Measurements from ENCODE around the gene ZFAND3. TPM values are rescaled to one million over a fixed set of nuclear protein-coding genes. Genes with fewer than 3 reads are reported as not detected.

Gene ZFAND3
- total RNA-seq, 1 donor from 2014 or later, result 131 TPM

DNA sequence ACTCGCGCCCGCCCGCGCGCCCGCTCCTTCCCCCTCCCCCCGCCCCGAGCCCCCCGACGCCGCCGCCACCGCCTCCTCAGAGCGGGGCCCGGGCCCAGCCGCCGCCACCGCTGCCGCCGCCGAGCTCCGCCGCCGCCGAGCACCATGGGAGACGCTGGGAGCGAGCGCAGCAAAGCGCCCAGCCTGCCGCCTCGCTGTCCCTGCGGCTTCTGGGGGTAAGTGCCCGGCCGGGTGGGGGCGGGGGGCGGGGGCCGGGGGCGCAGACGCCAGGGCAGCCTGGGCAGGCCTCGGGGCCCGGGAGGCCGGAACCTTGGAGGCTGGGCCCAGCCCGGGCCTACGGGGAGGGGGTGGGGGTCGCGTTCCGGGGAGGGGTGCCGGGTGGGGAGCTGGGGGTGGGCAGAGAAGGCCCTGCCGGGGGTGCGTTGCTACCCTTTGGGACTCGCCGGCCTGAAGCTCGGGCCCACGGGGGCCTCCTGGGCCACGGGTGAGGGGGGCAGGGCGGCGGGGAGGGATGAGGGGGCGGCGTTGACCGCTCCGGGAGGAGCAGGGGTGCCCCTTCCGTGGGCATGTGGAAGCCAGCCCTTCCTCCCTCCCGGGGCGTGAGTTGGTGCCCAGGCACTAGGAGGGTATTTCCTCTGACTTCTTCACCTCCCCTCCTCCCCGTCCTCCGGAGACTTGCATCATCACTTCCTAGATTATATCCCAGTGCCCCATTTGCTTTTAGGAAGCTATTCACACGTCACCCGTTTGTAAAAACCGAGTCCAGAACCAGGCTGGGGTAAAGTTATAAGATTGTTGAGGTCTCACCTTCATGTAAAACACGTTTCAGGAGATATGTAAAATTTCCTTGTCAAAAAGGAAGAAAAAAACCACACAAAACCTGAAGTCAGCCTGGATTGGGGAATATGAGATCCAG is 533 bp downstream of the ZFAND3 start:
- Mint-ChIP-seq H3K4me1 (ENCODE audit: low read depth, unreplicated experiment) (peaks cover 44% of the 10 kb centered on the region), H3K36me3 (ENCODE audit: low read depth, unreplicated experiment) (no peaks in the 10 kb centered on the region), H3K9me3 (ENCODE audit: unreplicated experiment) (no peaks in the 10 kb centered on the region), H3K27me3 (ENCODE audit: low read depth, unreplicated experiment) (no peaks in the 10 kb centered on the region), H3K4me3 (ENCODE audit: unreplicated experiment) (peak overlapping the region; percentile 90), H3K27ac (ENCODE audit: unreplicated experiment) (peak overlapping the region; percentile 83)
- no peaks in the 10 kb centered on the region for H3K36me3 ChIP-seq (ENCODE audit: insufficient read depth, low read length)
- H3K4me1 ChIP-seq (ENCODE audit: insufficient read depth, low read length), result peaks cover 31% of the 10 kb centered on the region
- no peaks in the 10 kb centered on the region for H3K27me3 ChIP-seq (ENCODE audit: insufficient read depth, low read length)
- TF ChIP-seq EZH2 (IDR thresholded peaks at IDR 0.05; ENCODE audit: insufficient read depth, low read length), result no peak
- H2AFZ ChIP-seq (ENCODE audit: low read depth, low read length), result peak overlapping the region; percentile 21
- no peaks in the 10 kb centered on the region for H3K9me3 ChIP-seq (ENCODE audit: insufficient read depth, low read depth, low read length)
- H3K9ac ChIP-seq (ENCODE audit: low read length), result peak overlapping the region; percentile 94
- H4K20me1 ChIP-seq (ENCODE audit: insufficient read depth, low read length), result peaks cover 48% of the 10 kb centered on the region
- peak overlapping the region; percentile 98 for H3K27ac ChIP-seq (ENCODE audit: low read depth, low read length)
- FAIRE-seq (no peak), DNase-seq (ENCODE audit: low read depth) (peak; percentile 42)
- peaks cover 50% of the 10 kb centered on the region for H3K79me2 ChIP-seq (ENCODE audit: insufficient read depth, low read length)
- peak overlapping the region; percentile 86 for H3K4me3 ChIP-seq (ENCODE audit: insufficient read depth, low read depth, low read length)
- H3K4me2 ChIP-seq (ENCODE audit: low read length), result peak overlapping the region; percentile 90

GRCh38 chr6:37820718-37821079 is 1.2 kb downstream of the ZFAND3 start:
- Mint-ChIP-seq H3K36me3 (ENCODE audit: low read depth, unreplicated experiment) (no peaks in the 10 kb centered on the region), H3K27ac (ENCODE audit: unreplicated experiment) (peak overlapping the region; percentile 83), H3K4me1 (ENCODE audit: low read depth, unreplicated experiment) (peaks cover 46% of the 10 kb centered on the region), H3K9me3 (ENCODE audit: unreplicated experiment) (no peaks in the 10 kb centered on the region), H3K4me3 (ENCODE audit: unreplicated experiment) (peak overlapping the region; percentile 90), H3K27me3 (ENCODE audit: low read depth, unreplicated experiment) (no peaks in the 10 kb centered on the region)
- no peaks in the 10 kb centered on the region for H3K9me3 ChIP-seq (ENCODE audit: insufficient read depth, low read depth, low read length)
- no peaks in the 10 kb centered on the region for H3K27me3 ChIP-seq (ENCODE audit: insufficient read depth, low read length)
- peaks cover 31% of the 10 kb centered on the region for H3K4me1 ChIP-seq (ENCODE audit: insufficient read depth, low read length)
- DNase-seq (ENCODE audit: low read depth) (no peak), FAIRE-seq (no peak)
- TF ChIP-seq, protein P1, sequence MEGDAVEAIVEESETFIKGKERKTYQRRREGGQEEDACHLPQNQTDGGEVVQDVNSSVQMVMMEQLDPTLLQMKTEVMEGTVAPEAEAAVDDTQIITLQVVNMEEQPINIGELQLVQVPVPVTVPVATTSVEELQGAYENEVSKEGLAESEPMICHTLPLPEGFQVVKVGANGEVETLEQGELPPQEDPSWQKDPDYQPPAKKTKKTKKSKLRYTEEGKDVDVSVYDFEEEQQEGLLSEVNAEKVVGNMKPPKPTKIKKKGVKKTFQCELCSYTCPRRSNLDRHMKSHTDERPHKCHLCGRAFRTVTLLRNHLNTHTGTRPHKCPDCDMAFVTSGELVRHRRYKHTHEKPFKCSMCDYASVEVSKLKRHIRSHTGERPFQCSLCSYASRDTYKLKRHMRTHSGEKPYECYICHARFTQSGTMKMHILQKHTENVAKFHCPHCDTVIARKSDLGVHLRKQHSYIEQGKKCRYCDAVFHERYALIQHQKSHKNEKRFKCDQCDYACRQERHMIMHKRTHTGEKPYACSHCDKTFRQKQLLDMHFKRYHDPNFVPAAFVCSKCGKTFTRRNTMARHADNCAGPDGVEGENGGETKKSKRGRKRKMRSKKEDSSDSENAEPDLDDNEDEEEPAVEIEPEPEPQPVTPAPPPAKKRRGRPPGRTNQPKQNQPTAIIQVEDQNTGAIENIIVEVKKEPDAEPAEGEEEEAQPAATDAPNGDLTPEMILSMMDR (IDR thresholded peaks at IDR 0.05; ENCODE audit: insufficient read depth, low read depth, low read length), result no peak
- no peak for TF ChIP-seq EZH2 (IDR thresholded peaks at IDR 0.05; ENCODE audit: insufficient read depth, low read length)
- no peak overlapping the region for H2AFZ ChIP-seq (ENCODE audit: low read depth, low read length)
- H3K27ac ChIP-seq (ENCODE audit: low read depth, low read length), result peak overlapping the region; percentile 58
- H3K4me2 ChIP-seq (ENCODE audit: low read length), result peak overlapping the region; percentile 90
- peaks cover 57% of the 10 kb centered on the region for H3K79me2 ChIP-seq (ENCODE audit: insufficient read depth, low read length)
- peak overlapping the region; percentile 86 for H3K9ac ChIP-seq (ENCODE audit: low read length)
- H3K36me3 ChIP-seq (ENCODE audit: insufficient read depth, low read length), result no peaks in the 10 kb centered on the region
- peaks cover 55% of the 10 kb centered on the region for H4K20me1 ChIP-seq (ENCODE audit: insufficient read depth, low read length)
- H3K4me3 ChIP-seq (ENCODE audit: insufficient read depth, low read depth, low read length), result peak overlapping the region; percentile 86

GRCh38 chr6:37821446-37821845 is 1.9 kb downstream of the ZFAND3 start:
- no peaks in the 10 kb centered on the region for H3K36me3 ChIP-seq (ENCODE audit: insufficient read depth, low read length)
- peak overlapping the region; percentile 90 for H3K4me2 ChIP-seq (ENCODE audit: low read length)
- Mint-ChIP-seq H3K36me3 (ENCODE audit: low read depth, unreplicated experiment) (no peaks in the 10 kb centered on the region), H3K4me1 (ENCODE audit: low read depth, unreplicated experiment) (peaks cover 47% of the 10 kb centered on the region), H3K4me3 (ENCODE audit: unreplicated experiment) (peak overlapping the region; percentile 90), H3K27ac (ENCODE audit: unreplicated experiment) (no peak overlapping the region), H3K27me3 (ENCODE audit: low read depth, unreplicated experiment) (no peaks in the 10 kb centered on the region), H3K9me3 (ENCODE audit: unreplicated experiment) (no peaks in the 10 kb centered on the region)
- no peak overlapping the region for H3K27ac ChIP-seq (ENCODE audit: low read depth, low read length)
- peaks cover 62% of the 10 kb centered on the region for H4K20me1 ChIP-seq (ENCODE audit: insufficient read depth, low read length)
- H3K4me3 ChIP-seq (ENCODE audit: insufficient read depth, low read depth, low read length), result peak overlapping the region; percentile 1
- DNase-seq (ENCODE audit: low read depth) (no peak), FAIRE-seq (no peak)
- H3K9me3 ChIP-seq (ENCODE audit: insufficient read depth, low read depth, low read length), result no peaks in the 10 kb centered on the region
- peaks cover 64% of the 10 kb centered on the region for H3K79me2 ChIP-seq (ENCODE audit: insufficient read depth, low read length)
- no peak overlapping the region for H2AFZ ChIP-seq (ENCODE audit: low read depth, low read length)
- TF ChIP-seq, protein P1 (IDR thresholded peaks at IDR 0.05; ENCODE audit: insufficient read depth, low read depth, low read length), result no peak
- no peak for TF ChIP-seq EZH2 (IDR thresholded peaks at IDR 0.05; ENCODE audit: insufficient read depth, low read length)
- no peak overlapping the region for H3K9ac ChIP-seq (ENCODE audit: low read length)
- peaks cover 31% of the 10 kb centered on the region for H3K4me1 ChIP-seq (ENCODE audit: insufficient read depth, low read length)
- no peaks in the 10 kb centered on the region for H3K27me3 ChIP-seq (ENCODE audit: insufficient read depth, low read length)

Data from astrocyte (in vitro differentiated cells and primary cell).